Measurements from ENCODE around the gene LTBP4. TPM values are rescaled to one million over a fixed set of nuclear protein-coding genes. Genes with fewer than 3 reads are reported as not detected.

Gene LTBP4
- total RNA-seq, 1 donor from 2014 or later = 55.5 TPM

GRCh38 chr19:40659566-40659965, 58.4 kb downstream of the LTBP4 start:
- intact Hi-C loops (cut with micrococcal nuclease) = no loop called here

- intact Hi-C loops (cut with micrococcal nuclease) = loop anchor here (1.0 to 5.0 kb wide), 4 partner anchors 158 to 601 kb away; no protein-coding TSS in a partner anchor
Observed at GRCh38 chr19:40661616-40662015, 60.4 kb downstream of the LTBP4 start.

- intact Hi-C loops (cut with micrococcal nuclease) = loop anchor here (1.0 to 5.0 kb wide), 12 partner anchors 27 to 645 kb away; partner anchors contain the start of genes NUMBL and SNRPA
Observed at GRCh38 chr19:40662925-40663694, 61.9 kb downstream of the LTBP4 start.

GRCh38 chr19:40663695-40664692, 62.8 kb downstream of the LTBP4 start:
- intact Hi-C loops (cut with micrococcal nuclease) = loop anchor here (1.0 to 5.0 kb wide), 10 partner anchors 26 to 644 kb away; partner anchors contain the start of genes NUMBL and SNRPA

- intact Hi-C loops (cut with micrococcal nuclease) = no loop called here
Observed at GRCh38 chr19:40666803-40667438, 65.8 kb downstream of the LTBP4 start.

GRCh38 chr19:40667602-40668001, 66.4 kb downstream of the LTBP4 start:
- intact Hi-C loops (cut with micrococcal nuclease) = no loop called here

- intact Hi-C loops (cut with micrococcal nuclease) = no loop called here
Observed at GRCh38 chr19:40668991-40669614, 67.9 kb downstream of the LTBP4 start.

GRCh38 chr19:40671404-40671803, 70.2 kb downstream of the LTBP4 start:
- intact Hi-C loops (cut with micrococcal nuclease) = no loop called here

GRCh38 chr19:40672038-40672437, 70.9 kb downstream of the LTBP4 start:
- intact Hi-C loops (cut with micrococcal nuclease) = no loop called here

- intact Hi-C loops (cut with micrococcal nuclease) = no loop called here
Observed at GRCh38 chr19:40672573-40673299, 71.6 kb downstream of the LTBP4 start.

- intact Hi-C loops (cut with micrococcal nuclease) = no loop called here
Observed at GRCh38 chr19:40673397-40673796, 72.2 kb downstream of the LTBP4 start.

- intact Hi-C loops (cut with micrococcal nuclease) = no loop called here
Observed at GRCh38 chr19:40674291-40674690, 73.1 kb downstream of the LTBP4 start.

- intact Hi-C loops (cut with micrococcal nuclease) = no loop called here
Observed at GRCh38 chr19:40677156-40677555, 76.0 kb downstream of the LTBP4 start.

Other genes with a start within 250 kb of the LTBP4 start
- 0.07 TPM in 1 of 2 replicates, not detected in the other for gene HIPK4, start 211.2 kb upstream of the LTBP4 start, total RNA-seq
- 0.66 and 0.68 TPM in 2 replicates for gene PRX, start 188.0 kb upstream of the LTBP4 start, total RNA-seq
- gene SERTAD1, start 175.4 kb upstream of the LTBP4 start, total RNA-seq = 13.9 and 14.3 TPM in 2 replicates
- gene SERTAD3, start 157.0 kb upstream of the LTBP4 start, total RNA-seq = 11.3 and 17.0 TPM in 2 replicates
- gene BLVRB, start 135.6 kb upstream of the LTBP4 start, total RNA-seq = 10.2 and 10.8 TPM in 2 replicates
- gene SPTBN4, start 134.4 kb upstream of the LTBP4 start, total RNA-seq = 0.15 TPM in 2 replicates
- 156 and 166 TPM in 2 replicates for gene SHKBP1, start 24.5 kb upstream of the LTBP4 start, total RNA-seq
- 7.1 and 10.1 TPM in 2 replicates for gene NUMBL, start 89.3 kb downstream of the LTBP4 start, total RNA-seq
- gene COQ8B, start 115.5 kb downstream of the LTBP4 start, total RNA-seq = 28.9 and 33.5 TPM in 2 replicates
- 8.7 TPM in 2 replicates for gene ITPKC, start 115.7 kb downstream of the LTBP4 start, total RNA-seq
- gene ACTMAP, start 149.1 kb downstream of the LTBP4 start, total RNA-seq = 10.6 and 11.9 TPM in 2 replicates
- 124 and 142 TPM in 2 replicates for gene SNRPA, start 149.8 kb downstream of the LTBP4 start, total RNA-seq
- not detected in 2 replicates for gene MIA, start 174.2 kb downstream of the LTBP4 start, total RNA-seq
- 57.0 and 57.5 TPM in 2 replicates for gene RAB4B, start 176.9 kb downstream of the LTBP4 start, total RNA-seq
- 128 TPM in 2 replicates for gene EGLN2, start 197.8 kb downstream of the LTBP4 start, total RNA-seq
- not detected in 2 replicates for gene CYP2A6, start 249.1 kb downstream of the LTBP4 start, total RNA-seq

Measured in T-helper 1 cell treated with Interleukin-12 subunit alpha and Interleukin-12 subunit beta and Interleukin-4 antibody, amounts not matched to agents 30 ng/mL and 1 ng/mL, for 36 hours (primary cell).